Hypothalamus (tissue), 51 donors: ENCODE results near the gene KATNAL1.
"Not testable (repeated sequence)": the region's sequence is repeated elsewhere in the genome, so short reads cannot be mapped to it uniquely, and the experiment has no call there.

ENCODE experiments used
- DNase-seq, 51 donors: peaks; one replicate each; lab custom pipeline; 2025; lab: John Stamatoyannopoulos, UW

The KATNAL1 gene

DNA sequence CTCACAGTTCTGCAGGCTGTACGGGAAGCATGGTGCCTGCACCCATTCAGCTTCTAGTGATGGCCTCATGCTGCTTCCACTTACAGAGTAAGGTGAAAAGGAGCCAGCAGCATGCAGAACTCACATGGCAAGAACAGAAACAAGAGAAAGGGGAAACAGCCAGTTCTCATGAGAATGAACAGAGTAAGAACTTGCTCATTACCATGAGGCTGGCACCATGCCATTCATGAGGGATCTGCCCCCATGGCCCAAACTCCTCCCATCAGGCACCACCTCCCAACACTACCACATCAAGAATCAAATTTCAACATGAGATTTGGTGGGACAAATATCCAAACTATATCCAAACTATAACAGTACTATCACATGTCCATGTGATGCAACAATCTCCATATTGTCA lies 72.1 kb downstream of the KATNAL1 start:
- DNase-seq: no peak

DNA sequence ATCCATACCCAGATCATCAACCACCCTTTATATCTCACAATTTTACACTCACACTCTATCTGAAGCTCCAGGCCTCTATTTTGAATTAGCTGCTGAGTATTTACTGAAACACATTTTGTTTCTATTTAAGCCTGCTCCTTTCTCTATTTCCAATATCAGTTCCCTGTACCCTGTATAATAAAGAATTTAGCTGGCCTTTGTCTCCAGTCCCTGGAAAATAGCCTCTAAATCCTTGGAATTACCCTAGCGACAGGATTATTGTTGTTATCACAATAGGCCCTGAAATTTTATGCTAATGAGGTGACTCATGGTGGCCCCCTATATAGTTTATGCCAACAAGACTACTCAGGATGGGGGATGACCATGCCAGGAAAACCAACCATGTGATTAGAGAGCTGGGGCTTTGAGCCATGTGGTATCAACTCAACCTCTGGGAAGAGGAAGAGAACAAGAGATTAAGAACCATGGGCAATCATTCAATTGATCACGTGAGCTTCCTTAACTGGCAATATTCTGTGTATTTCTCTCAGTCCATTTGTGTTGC lies 72.7 kb downstream of the KATNAL1 start:
- DNase-seq: no peak

DNA sequence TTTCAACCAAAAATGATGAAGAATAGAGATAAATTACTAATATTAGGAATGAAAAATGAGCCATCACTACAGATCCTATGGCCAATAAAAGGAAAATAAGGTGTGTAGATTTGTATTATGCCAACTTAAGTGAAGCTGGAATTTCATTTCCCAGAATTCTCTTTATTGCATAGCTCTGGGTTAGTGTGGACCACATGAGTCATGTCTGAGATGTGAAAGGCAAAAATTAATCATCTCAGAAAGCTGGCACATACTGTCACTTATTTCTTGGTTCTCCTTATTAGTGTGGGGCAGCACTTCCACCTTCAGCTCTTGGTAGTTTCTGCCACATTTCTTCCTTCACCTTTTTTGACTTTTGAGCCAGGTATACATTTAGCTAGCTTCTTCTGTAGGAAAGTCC lies 82.6 kb downstream of the KATNAL1 start:
- DNase-seq: no peak

DNA sequence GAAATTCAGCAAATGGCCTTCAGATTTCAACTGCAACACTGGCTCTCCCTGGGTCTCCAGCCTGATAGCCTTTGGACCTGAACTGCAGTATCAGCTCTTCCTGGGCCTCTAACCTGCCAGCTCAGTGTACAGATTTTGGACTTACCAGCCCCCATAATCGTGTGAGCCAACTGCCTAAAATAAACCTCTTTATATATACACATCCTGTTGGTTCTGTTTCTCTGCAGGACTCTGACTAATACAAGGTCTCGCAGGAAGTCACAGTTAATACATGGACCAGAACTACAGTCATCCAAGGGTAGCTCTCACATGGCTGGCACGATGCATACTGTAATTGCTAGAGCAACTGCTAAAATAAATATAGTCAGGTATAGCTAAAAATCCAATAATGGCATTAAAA lies 85.1 kb downstream of the KATNAL1 start:
- no peak for DNase-seq

DNA sequence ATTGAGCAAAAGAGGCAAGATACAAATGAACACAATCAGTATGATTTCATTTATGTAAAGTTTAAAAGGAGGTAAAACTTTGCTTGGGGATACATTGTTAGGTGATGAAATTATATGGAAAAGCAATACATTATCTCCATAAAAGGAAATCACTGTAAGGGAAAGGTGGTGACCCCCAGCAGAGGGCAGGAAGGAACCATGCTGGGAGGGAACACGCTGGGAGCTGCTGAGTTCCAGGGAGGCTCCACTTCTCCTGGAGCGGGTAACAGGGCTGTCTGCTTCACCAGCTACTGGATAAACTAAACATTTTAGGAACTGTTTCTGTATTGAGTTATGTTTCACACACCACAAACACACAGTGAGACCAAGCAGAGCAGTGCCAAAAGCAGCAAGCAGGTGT lies 91.2 kb downstream of the KATNAL1 start:
- no peak for DNase-seq

DNA sequence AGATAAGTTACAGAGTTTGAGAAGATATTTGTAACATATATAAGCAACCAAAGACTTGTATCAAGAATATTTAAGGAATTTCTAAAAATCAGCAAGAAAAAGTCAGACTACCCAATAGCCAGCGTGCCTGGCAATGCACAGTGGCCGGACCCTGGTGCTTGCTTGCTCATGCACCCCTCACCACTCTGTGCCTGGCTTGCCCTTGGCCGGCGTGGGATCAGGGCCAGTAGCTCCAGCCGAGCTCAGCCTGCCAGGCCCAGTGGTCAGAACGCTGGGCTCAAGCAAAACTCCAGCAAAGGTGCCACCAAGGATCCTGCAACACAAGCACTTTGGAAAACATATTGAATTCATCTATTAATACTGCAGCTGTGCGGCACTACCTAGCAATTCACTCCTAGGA lies 95.1 kb downstream of the KATNAL1 start:
- peak in 5 of 51 donors; percentile 1 to 13 (median 4) for DNase-seq

DNA sequence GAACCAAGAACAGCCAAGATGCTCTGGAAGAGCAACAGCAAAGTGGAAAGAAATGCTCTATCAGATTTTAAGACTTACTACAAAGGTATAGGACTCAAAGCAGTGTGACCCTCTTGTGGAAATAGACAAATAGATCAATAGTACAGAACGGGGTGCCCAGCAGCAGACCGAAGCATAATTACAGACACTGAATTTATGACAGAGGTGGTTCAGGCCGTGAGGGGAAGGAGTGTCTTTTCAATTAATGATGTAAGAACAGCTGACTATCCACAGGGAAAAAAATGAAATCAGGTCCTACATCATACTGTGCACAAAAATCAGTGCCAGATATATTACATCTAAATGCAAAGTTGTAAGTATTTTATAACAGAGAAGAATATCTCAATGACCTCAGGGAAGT lies 95.6 kb downstream of the KATNAL1 start:
- no peak for DNase-seq

DNA sequence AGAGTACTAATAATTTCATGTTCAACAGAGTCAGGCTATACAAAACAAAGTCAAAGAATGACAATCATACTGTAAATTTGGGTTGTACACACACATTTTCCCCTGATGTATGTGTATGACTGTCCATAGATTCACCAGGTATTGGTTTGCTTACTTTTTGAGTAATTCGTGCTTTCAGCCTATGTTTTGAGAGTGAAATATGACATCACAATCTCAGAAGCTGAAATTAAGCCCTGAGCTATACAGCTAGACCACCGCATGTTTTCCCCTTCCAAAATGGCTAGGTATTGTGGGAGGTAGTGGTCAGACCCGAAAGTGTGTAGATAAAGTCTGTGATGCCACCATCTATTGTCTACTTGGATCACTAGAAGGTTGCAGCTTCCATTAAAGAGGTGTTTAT lies 102.8 kb downstream of the KATNAL1 start:
- DNase-seq: no peak

DNA sequence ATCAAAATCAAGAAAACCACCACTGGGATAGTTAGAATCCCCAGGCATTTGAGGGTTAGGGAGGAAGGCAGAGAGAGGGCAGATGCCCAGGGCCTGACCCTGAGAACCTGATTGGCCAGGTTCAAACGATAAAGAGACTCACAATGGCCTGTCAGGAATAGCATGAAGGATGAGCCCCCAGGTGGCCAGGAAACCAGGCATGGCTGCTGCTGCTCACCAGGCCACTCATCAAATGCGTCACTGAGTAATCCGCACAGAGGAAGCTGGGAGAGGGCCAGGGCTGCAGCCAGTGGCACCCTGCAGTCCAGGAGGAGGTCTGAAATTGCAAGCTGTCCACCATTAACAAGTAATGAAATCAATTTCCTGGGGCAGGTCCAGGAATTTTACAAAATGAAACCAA lies 111.3 kb downstream of the KATNAL1 start:
- no peak for DNase-seq

DNA sequence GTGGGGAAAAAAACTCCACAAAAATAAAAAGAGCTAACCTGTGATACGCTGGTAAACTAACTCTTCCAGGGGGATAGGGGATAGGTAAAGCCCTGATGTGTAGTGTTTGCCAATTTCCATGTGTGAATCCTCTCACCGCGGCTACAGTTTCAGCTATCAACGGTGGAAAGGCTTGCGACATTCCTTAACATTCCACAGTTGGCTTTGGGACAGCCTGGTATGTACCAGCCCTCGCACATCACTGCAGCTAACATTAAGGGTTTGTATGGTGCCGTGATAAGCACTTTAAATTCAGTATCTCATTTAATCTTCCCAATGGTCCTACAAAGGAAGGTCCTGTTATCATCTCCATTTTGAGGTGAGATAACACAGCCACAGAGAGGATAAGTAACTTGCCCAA lies 112.4 kb downstream of the KATNAL1 start:
- DNase-seq: no peak

DNA sequence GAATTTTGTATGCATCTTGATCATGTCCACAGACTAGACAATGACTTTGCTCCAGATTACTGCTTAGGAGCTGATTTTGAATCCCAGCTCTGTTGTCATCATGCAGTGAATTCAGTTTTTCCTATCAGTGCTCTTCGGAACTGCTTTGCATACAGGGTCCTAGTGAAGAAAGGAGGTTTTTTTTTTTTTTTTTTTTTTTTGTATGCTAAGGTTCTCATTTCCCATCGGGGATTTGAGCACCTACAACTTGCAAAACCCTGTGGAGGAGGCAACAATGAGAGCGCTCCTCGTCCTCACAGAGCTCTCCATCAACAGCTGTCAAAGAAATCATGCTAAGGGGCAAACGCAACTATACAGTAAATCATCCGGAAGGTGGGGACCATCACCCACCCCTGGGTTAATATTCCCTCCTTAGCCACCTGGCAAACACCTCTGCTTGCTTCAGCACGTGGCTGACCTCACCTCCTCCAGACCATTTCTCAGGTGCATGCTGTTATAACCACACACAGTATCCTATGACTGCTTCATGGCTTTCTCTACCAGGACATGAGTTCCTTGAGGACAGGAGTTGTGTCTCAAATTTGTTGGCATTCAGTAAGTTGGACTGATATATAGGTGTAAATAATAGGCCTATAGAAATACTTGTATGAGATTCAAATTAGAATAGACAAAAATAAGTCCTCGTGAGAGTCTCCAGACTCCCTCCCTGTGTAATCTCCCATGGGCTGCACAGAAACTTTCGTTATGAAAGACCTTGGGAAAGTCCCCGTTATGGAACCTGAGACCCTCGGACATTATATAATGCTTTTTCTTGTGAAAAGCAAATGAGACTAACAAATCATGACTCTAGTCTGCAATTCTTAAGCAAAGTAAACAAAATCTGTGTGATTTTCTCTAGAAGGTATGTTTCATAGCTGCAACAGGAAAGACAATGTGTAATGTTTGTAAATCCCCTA lies 113.8 kb downstream of the KATNAL1 start:
- no peak for DNase-seq

DNA sequence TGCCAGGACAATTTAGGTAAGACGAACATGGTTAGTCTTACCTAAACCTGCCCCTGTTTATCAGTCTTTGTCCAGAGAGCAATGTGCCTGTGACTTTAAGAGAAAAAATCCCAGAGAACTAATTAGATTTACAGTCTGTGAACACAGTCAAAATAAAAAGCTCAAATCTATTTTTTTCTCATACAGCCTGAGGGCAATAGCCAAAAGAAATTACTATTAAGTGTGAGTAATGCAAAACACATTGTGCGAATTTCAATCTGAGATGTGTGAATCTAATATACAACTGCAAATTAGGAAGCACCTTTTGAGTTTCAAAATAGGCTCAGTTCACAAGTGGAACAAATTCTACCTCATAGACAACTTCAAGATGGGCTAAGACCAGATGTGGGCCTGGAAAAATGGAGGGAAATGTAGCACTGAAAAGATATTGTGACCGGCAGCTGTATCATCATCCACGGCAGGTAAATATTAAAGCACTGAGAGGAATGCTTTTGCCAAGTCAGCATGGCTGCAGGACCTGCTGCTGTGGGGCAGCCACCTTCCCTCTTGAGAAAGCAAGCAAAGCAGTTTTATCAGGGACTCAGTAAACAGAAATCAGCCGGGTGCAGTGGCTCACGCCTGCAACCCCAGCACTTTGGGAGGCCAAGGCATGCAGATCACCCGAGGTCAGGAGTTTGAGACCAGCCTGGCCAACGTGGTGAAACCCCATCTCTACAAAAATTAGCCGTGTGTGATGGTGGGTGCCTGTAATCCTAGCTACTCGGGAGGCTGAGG lies 114.8 kb downstream of the KATNAL1 start:
- no peak for DNase-seq

DNA sequence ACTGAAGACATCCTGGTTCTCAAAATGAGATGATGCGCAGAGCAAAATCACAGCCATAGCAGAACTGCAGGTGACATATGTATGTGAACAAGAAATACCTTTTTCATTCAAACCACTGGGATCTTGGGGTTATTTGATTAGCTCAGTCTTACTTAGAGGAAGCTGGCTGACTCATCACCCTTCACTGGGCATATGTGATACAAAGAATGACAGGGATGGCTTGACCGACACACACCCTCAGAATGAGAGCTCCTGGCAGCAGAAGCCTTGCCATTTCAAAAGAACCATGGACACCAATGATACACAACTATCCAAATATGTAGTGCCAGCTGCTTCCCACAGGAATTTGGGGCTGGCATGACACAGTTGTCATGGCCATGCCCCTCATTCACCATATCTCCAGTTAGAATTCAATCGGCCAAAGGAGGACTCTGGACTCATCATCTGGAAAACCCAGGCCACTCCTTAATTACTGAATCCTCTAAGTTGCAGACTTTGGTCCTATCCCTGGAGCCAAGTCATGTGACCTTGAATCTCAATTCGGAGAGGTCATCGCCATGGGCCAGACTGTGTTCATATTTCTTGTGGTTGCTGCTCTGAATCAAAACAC lies 115.8 kb downstream of the KATNAL1 start:
- DNase-seq: no peak

DNA sequence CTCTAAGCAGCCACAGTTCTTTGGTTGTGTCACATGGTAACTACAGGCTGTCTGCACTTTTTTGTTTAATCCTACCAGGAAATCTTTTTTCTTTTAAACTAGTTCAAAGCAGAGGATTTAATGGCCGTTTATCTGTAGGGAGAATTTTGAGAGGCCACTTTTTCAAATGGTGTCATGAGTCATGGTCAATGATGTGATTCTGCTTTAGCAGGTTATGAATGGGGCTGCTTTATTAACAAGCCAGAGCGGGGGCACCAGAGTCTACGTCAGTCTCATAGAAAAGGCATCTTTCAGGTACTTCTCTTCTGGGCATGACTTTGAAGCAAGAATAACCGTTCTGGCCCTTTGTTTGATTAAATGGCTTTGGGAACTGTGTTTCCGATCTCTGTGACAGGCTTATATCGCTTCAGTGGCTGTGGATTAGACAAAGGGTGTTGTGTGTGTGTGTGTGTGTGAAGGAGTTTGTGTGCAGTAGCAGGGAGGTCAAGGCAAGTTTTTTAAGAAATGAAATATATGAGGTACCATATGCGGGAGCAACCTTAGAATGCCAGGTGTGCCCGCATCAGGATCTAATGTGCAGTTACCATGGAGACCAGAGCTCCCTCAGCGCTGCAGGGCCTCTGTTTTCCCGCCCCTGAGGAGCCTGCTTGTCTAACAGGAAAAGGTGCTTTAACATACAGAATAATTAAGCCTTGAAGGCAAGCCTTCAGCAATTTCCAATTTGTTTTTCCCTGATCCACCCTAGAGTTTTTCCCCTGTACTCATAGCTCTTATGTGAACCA lies 120.5 kb downstream of the KATNAL1 start:
- peak in 12 of 51 donors; percentile 5 to 37 (median 20) for DNase-seq

DNA sequence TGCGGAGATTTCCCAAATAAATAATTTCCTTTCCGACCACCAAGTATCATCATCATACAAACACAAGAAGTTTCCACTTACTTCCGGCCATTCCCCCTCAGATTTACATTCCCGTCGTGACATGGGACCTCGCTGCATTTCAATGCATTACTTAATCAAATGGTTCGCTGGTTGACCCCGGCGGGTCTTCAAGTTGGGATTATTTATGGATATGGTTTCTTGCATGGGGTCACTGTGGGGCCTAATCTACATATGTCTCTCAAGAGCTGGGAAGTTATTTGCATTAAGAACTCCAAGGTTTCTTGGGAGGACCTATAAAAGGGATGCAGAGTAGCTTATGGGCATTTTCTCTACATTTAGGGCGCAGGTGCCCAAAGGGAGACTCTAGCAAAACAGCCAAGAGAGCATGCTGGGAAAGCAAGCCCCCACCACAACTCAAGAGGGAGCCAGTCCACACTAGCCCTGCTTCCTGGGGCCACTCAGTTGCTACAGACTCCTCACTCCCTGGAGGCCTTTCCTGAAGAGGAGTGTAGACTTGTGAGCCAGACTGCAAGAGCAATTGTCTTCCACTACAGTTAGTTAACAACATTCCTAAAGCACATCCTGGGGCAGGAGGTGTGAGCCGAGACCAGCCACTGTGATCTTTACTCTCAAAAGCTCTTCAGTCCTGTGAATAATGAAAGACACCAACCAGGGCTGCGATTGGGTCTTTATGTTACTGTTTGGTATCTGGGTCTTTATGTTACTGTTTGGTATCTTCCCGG lies 125.3 kb downstream of the KATNAL1 start:
- DNase-seq: no peak

DNA sequence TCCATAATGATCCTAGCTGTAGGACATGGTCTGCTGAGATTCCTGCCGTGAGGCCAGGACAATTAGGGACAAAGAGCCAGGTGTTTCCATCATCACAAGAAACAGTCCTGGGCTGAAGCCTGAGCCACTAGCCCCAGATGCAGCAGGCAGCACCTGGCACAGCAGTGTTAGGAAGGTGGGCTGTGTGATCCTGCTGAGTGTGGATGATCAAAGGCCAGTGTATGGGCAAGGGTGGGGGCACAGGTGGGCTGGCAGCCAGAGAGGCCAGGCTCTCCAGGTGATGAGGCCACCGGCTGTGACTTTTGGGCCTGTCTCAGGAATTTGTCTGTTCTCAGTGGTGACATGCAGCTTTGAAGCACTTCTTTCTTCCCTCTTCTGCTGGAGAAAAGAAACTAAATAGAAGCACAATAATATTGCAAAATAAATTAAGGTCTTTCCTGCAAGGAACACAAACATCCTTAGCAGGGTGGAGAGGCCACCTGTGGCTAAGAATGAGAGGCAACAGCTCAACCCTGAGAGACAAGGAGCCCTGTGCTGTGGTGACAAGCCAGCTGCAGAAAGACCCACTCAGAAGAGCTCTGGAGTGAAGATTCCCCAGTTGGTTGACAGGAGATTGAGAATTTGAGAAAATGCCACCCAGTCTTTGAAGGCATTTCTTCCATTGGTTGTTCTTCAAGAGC lies 127.6 kb downstream of the KATNAL1 start:
- DNase-seq: no peak

DNA sequence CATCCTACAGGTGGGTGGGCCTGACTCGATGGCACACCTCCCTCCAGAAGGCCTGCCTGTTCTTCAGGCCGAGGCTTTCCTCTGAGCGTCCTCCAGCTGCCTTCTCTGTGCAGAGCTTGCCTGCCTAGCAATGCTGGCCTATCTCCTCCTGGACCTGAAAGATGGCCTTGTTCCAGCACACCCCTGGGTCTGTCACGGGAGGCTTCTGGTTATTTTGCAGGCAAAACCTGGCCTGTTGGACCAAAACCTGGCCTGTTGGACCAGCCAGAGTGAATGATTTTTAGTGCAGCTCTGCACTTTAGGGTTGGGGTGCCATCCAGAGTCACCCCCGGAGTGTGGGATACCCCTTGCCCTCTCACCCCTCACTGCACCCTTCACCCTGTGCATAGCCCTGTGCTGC lies 128.4 kb downstream of the KATNAL1 start:
- no peak for DNase-seq

DNA sequence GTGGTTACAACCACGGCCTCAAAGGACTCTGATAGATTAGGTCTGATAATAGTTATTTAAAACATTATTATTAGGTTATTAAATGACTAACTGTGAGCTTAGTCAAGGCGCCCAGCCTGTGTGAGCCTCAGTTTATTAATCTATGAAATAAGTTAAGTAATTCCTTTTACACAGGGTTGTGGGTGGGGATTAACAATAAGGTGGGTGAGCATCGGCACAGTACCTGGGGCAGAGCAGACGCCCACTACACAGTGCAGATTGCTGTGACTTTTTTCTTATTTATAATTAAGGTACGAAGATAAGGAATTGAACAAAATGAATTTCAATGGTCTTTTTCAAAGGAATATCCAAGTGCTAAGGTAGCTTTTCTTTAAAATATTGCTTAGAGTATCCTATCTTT lies 132.2 kb downstream of the KATNAL1 start:
- DNase-seq: no peak

DNA sequence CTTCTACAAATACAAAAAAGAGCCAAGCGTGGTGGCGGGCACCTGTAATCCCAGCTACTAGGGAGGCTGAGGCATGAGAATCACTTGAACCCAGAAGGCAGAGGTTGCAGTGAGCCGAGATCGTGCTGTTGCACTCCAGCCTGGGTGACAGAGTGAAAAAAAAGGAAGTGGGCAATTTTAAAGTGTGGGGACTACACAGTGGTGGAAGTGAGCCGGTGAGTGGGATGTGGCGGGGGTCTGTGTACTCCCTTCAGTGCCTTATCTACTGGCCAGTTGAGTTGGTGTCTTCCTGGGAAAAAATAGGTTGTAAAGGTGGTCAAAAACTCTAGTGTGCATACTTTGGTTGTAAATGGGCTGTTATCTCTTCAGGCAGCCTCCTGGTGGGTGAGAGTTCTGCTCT lies 133.1 kb downstream of the KATNAL1 start:
- DNase-seq: not testable (repeated sequence)
